ENCODE data around the gene ITGA1. TPM values are rescaled to one million over a fixed set of nuclear protein-coding genes. Genes with fewer than 3 reads are reported as not detected.
A peak's percentile ranks its signal among the peaks of the same experiment; 100 is the strongest.

The ITGA1 gene
- total RNA-seq, 1 experiment from 2014 or later, result 20.2 TPM

DNA sequence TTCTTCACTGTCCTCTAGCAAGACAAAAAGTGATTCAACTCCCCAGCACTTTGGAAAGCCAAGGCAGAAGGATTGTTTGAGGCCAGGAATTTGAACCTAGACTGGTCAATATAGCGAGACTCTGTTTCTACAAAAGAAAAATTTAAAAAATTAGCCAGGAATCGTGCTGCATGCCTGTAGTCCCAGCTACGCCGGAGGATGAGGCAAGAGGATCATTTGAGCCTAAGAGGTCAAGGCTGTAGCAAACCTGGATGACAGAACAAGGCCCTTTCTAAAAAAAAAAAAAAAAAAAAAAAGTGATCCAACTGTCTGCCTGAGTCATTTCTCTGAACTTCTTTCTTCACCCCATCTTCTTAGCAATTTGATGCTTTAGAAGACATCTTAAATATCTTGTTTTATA lies 213.8 kb downstream of the ITGA1 start:
- H3K4me1 Mint-ChIP-seq (ENCODE audit: low read depth, unreplicated experiment), result peaks cover 26% of the 10 kb centered on the region
- H3K27ac Mint-ChIP-seq (ENCODE audit: unreplicated experiment), result no peak overlapping the region
- no TSS peak for BruUV-seq (replicated peaks)
- CTCF ChIA-PET, result no interaction called here
- H3K27me3 Mint-ChIP-seq (ENCODE audit: unreplicated experiment), result no peaks in the 10 kb centered on the region
- intact Hi-C loops (cut with micrococcal nuclease; ENCODE audit: unreplicated experiment), result no loop called here
- no peak for DNase-seq
- no peaks in the 10 kb centered on the region for H3K9me3 Mint-ChIP-seq (ENCODE audit: low read depth, unreplicated experiment)
- TF ChIP-seq, protein P1, sequence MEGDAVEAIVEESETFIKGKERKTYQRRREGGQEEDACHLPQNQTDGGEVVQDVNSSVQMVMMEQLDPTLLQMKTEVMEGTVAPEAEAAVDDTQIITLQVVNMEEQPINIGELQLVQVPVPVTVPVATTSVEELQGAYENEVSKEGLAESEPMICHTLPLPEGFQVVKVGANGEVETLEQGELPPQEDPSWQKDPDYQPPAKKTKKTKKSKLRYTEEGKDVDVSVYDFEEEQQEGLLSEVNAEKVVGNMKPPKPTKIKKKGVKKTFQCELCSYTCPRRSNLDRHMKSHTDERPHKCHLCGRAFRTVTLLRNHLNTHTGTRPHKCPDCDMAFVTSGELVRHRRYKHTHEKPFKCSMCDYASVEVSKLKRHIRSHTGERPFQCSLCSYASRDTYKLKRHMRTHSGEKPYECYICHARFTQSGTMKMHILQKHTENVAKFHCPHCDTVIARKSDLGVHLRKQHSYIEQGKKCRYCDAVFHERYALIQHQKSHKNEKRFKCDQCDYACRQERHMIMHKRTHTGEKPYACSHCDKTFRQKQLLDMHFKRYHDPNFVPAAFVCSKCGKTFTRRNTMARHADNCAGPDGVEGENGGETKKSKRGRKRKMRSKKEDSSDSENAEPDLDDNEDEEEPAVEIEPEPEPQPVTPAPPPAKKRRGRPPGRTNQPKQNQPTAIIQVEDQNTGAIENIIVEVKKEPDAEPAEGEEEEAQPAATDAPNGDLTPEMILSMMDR (IDR thresholded peaks at IDR 0.05; ENCODE audit: unreplicated experiment), result no peak
- H3K4me3 Mint-ChIP-seq (ENCODE audit: low read depth, unreplicated experiment), result no peak overlapping the region
- H3K36me3 Mint-ChIP-seq (ENCODE audit: insufficient read depth, unreplicated experiment), result peaks cover 50% of the 10 kb centered on the region

DNA sequence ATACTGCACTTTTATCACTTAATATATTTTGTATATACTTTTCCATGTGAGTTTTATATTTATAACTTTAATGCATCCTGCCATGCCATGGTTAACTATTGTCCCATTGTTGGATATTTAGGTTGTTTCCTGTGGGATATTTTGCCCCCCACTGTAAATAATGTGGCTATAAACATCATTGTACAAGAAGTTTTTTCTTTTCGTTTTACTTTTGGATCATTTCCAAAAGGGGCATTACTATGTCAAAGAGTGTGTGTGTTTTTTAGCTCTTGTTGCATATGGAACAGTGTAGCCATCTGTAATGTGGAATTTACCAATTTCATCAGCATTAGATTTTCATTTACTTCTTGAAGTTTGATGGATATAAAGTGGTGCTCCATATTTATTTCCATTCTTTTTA lies 214.8 kb downstream of the ITGA1 start:
- H3K9me3 Mint-ChIP-seq (ENCODE audit: low read depth, unreplicated experiment), result no peaks in the 10 kb centered on the region
- BruUV-seq (replicated peaks), result no TSS peak

DNA sequence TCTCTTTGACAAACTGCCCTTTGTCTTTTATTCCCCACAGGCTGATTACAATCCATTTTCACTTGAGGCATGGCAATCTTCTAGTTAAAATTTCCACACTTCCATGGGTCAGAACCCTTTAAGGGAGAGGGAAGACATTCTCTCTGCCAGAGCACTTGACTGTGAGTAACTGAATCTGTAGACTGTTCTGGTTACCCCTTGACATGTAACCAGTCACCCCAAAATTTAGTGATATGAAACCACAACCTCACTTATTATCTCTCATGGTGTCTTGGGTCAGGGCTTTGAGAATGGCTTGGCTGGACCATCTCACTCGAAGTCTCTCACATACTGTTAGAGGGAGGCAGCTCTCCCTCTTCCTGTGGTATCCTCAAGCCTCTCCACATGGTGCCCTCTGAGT lies 215.4 kb downstream of the ITGA1 start:
- BruUV-seq (replicated peaks), result no TSS peak
- no peak for DNase-seq
- Mint-ChIP-seq H3K27ac (ENCODE audit: unreplicated experiment) (peak overlapping the region; percentile 27), H3K4me1 (ENCODE audit: low read depth, unreplicated experiment) (peaks cover 37% of the 10 kb centered on the region), H3K9me3 (ENCODE audit: low read depth, unreplicated experiment) (no peaks in the 10 kb centered on the region), H3K4me3 (ENCODE audit: low read depth, unreplicated experiment) (no peak overlapping the region), H3K36me3 (ENCODE audit: insufficient read depth, unreplicated experiment) (peaks cover 57% of the 10 kb centered on the region), H3K27me3 (ENCODE audit: unreplicated experiment) (no peaks in the 10 kb centered on the region)
- intact Hi-C loops (cut with micrococcal nuclease; ENCODE audit: unreplicated experiment), result no loop called here
- CTCF ChIA-PET, result no interaction called here
- TF ChIP-seq, protein P1 (IDR thresholded peaks at IDR 0.05; ENCODE audit: unreplicated experiment), result no peak

More for the DNA sequence above, 214.8 kb downstream of the ITGA1 start:
- intact Hi-C loops (cut with micrococcal nuclease; ENCODE audit: unreplicated experiment), result no loop called here
- TF ChIP-seq, protein P1 (IDR thresholded peaks at IDR 0.05; ENCODE audit: unreplicated experiment), result no peak
- Mint-ChIP-seq H3K4me3 (ENCODE audit: low read depth, unreplicated experiment) (no peak overlapping the region), H3K27me3 (ENCODE audit: unreplicated experiment) (no peaks in the 10 kb centered on the region), H3K36me3 (ENCODE audit: insufficient read depth, unreplicated experiment) (peaks cover 55% of the 10 kb centered on the region), H3K27ac (ENCODE audit: unreplicated experiment) (no peak overlapping the region), H3K4me1 (ENCODE audit: low read depth, unreplicated experiment) (peaks cover 35% of the 10 kb centered on the region)
- CTCF ChIA-PET, result no interaction called here
- no peak for DNase-seq

DNA sequence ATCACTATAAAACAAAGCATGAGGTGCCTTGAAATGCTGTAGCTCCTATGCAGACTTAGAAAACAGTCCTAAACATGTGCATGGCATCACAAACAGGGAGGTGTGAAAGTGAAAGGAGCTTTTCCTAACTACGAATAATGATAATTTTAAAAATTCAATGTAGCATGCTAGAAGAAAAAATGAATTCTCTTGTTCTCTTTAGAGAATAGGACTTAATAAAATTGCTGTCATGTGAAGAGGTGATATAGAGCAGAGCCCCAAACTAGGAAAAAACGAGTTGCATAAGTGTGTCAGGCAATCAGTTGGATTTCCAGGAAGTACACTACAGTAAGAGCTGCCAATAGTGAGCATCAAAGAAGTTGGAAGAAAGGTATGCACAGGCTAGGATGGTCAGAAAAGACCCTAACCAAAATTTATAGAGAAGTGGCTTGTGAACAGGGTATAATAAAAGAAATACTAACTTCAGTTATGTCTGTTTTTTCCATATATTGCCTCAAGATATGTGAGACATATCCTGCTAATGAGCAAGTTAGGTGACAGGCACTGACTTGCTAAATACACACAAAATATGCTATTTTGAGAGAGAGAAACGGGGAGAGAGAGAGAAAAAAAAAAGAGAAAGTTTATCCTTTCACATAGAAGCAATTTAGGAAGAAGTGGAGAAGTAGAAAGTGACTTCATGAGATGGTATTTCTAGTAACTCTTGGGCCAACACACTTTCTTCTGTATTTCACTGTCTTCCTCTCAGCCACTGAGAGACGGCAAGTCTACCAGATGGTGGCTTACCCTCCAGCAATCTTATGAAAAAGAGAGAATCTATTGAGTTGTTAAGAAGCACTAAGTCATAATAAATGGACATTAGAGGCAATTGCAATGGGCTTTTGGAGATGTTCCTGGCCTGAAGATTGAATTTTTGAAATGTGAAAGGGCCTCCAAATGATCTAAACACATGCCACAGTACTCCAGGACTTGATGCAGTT lies 219.5 kb downstream of the ITGA1 start:
- intact Hi-C loops (cut with micrococcal nuclease; ENCODE audit: unreplicated experiment), result no loop called here
- H3K27ac Mint-ChIP-seq (ENCODE audit: unreplicated experiment), result peak overlapping the region; percentile 8
- H3K9me3 Mint-ChIP-seq (ENCODE audit: low read depth, unreplicated experiment), result no peaks in the 10 kb centered on the region
- H3K4me1 Mint-ChIP-seq (ENCODE audit: low read depth, unreplicated experiment), result peaks cover 67% of the 10 kb centered on the region
- DNase-seq, result no peak
- CTCF ChIA-PET, result no interaction called here
- H3K36me3 Mint-ChIP-seq (ENCODE audit: insufficient read depth, unreplicated experiment), result peaks cover 77% of the 10 kb centered on the region
- no peak overlapping the region for H3K4me3 Mint-ChIP-seq (ENCODE audit: low read depth, unreplicated experiment)
- TF ChIP-seq, protein P1 (IDR thresholded peaks at IDR 0.05; ENCODE audit: unreplicated experiment), result no peak
- no TSS peak for BruUV-seq (replicated peaks)
- no peaks in the 10 kb centered on the region for H3K27me3 Mint-ChIP-seq (ENCODE audit: unreplicated experiment)

Measured in Calu3 (cell line).